Gastrocnemius medialis (tissue), 4 donors: ENCODE data around the gene RARB. TPM values are rescaled to one million over a fixed set of nuclear protein-coding genes. Genes with fewer than 3 reads are reported as not detected.

ENCODE experiments used
- ATAC-seq, 2 donors: fragments of 150-250 bp; one replicate each; pipeline ENCODE4 v1.9.1; 2016
- DNase-seq, 2 donors: peaks; one replicate each; pipeline ENCODE4 v3.0.0-alpha.2; 2019
- H3K27ac ChIP-seq, 4 donors: fragments of 200-600 bp; sonication (generic); 1 replicate in 1 of 4; 2 replicates in 3 of 4; pipeline ENCODE4 v1.5.1; 2016 to 2018; ENCODE audit warnings: mild to moderate bottlenecking in 2 of 4, moderate library complexity in 1 of 4
- H3K27me3 ChIP-seq, 3 donors: fragments of 200-600 bp; sonication (generic) in 2 of 3; 1 replicate in 1 of 3; 2 replicates in 2 of 3; pipeline versions ENCODE4 v1.5.1 to v1.6.0; 2016 to 2019; ENCODE audit warnings: mild to moderate bottlenecking in 1 of 3, moderate library complexity in 1 of 3
- H3K36me3 ChIP-seq, 2 donors: fragments of 200-600 bp; sonication (generic) in 1 of 2; one replicate each; pipeline ENCODE4 v1.5.1; 2017 to 2018
- H3K4me1 ChIP-seq, 2 donors: fragments of 200-600 bp; sonication (generic) in 1 of 2; one replicate each; pipeline ENCODE4 v1.5.1; 2016 to 2017; ENCODE audit warnings: mild to moderate bottlenecking in 2 of 2
- H3K4me3 ChIP-seq, 4 donors: fragments of 200-600 bp; sonication (generic) in 3 of 4; 1 replicate in 1 of 4; 2 replicates in 3 of 4; pipeline ENCODE4 v1.5.1; 2016 to 2019; ENCODE audit warnings: mild to moderate bottlenecking in 2 of 4
- H3K9me3 ChIP-seq, 3 donors: fragments of 200-600 bp; sonication (generic) in 2 of 3; 1 replicate in 1 of 3; 2 replicates in 2 of 3; pipeline ENCODE4 v1.5.1; 2016 to 2019
- POLR2A ChIP-seq, 2 donors: fragments of 450-650 bp; IDR thresholded peaks; one replicate each; pipeline ENCODE4 v1.6.1; 2017; ENCODE audit warnings: antibody characterized with exemption in 2 of 2, mild to moderate bottlenecking in 2 of 2, moderate library complexity in 2 of 2
- in situ Hi-C, 4 donors: fragments of 200-750 bp; cut with MboI; loops; one replicate each; pipeline versions ENCODE4 v1.15.0 to v1.8.0; 2017; ENCODE audit warnings: low sequenced_read_pairs in 4 of 4
- intact Hi-C: fragments of 100-400 bp; cut with DNase I; formaldehyde crosslinking; loops from one replicate; pipeline ENCODE4 v1.15.1; 2023; ENCODE audit warnings: low total_unique reads
- total RNA-seq, 4 donors: library from RNA; depleted of rRNA; stranded (reverse); fragments of >200 nt; gene quantifications; one replicate each; pipeline versions ENCODE4 v1.1.0 to v1.2.3, GENCODE V29; 2016
- TF ChIP-seq, protein P1 (sequence below), 5 experiments: fragments of 450-650 bp in 3 of 5; fragments of 200-600 bp in 2 of 5; sonication (generic) in 2 of 5; IDR thresholded peaks in 4 of 5; conservative IDR thresholded peaks in 1 of 5; 1 replicate in 4 of 5; 2 replicates in 1 of 5; pipeline ENCODE4 v1.5.1; 2016 to 2019; ENCODE audit warnings: antibody characterized with exemption in 5 of 5, mild to moderate bottlenecking in 3 of 5, moderate library complexity in 3 of 5

RARB gene
- total RNA-seq, 4 donors from 2014 or later, result 1.2 to 3.0 (median 1.9) TPM

DNA sequence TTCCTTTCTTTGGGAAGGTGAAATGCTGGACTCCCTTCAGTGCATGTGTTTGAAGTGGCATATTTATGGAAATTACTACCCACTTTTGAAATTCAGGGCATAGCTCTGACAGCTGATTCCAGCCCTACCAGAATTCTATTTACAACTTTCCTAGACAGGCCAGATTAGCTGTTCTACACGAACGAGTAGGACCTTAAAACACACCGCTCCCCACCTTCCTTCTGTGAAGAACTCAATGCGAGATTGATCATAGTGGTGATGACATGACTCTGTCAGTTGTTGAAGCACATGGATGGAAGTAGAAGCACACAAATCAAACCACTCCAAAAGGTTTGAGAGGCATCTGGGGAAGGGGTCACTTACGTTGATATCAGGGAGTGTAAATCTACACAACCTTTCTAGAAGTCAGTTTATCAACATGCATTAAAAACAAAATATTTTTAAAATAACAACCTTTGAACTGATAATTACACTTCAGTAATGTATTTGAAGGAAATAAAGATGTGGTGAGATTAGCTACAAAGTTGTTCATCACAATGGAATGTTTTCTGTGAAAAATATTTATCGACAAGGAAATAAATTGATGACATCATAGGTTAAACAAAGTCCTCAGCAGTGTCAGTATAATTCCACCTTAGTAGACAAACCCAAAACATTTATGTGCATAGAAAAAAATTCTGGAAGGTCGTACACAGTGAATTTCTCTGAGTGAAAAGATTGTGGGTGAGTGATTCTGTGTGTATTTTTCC is 29.8 kb downstream of the RARB start:
- DNase-seq (no peak), ATAC-seq (peak; percentile 54 to 74)
- Histone ChIP-seq H3K4me3 (no peak overlapping the region), H3K27me3 (no peaks in the 10 kb centered on the region), H3K4me1 (peaks cover 44 to 62% of the 10 kb centered on the region in 2 donors), H3K27ac (peak overlapping the region; percentile 47 to 67 (median 52)), H3K9me3 (no peaks in the 10 kb centered on the region), H3K36me3 (no peaks in the 10 kb centered on the region)
- intact Hi-C loops (no loop called here), in situ Hi-C loops (loop anchor here in 2 of 4 donors (25.0 kb wide), 1 partner anchor 329 kb away; the partner anchor contains the start of genes NGLY1 (in 2 of the 2) and OXSM (in 2 of the 2))
- TF ChIP-seq POLR2A (IDR thresholded peaks at IDR 0.05), result no peak
- TF ChIP-seq, protein P1, sequence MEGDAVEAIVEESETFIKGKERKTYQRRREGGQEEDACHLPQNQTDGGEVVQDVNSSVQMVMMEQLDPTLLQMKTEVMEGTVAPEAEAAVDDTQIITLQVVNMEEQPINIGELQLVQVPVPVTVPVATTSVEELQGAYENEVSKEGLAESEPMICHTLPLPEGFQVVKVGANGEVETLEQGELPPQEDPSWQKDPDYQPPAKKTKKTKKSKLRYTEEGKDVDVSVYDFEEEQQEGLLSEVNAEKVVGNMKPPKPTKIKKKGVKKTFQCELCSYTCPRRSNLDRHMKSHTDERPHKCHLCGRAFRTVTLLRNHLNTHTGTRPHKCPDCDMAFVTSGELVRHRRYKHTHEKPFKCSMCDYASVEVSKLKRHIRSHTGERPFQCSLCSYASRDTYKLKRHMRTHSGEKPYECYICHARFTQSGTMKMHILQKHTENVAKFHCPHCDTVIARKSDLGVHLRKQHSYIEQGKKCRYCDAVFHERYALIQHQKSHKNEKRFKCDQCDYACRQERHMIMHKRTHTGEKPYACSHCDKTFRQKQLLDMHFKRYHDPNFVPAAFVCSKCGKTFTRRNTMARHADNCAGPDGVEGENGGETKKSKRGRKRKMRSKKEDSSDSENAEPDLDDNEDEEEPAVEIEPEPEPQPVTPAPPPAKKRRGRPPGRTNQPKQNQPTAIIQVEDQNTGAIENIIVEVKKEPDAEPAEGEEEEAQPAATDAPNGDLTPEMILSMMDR (IDR thresholded peaks at IDR 0.05 in 4 of 5, conservative IDR thresholded peaks at IDR 0.05 in 1 of 5), result no peak

- peaks cover 44 to 61% of the 10 kb centered on the region in 2 donors for H3K4me1 ChIP-seq
- no peaks in the 10 kb centered on the region for H3K27me3 ChIP-seq
- TF ChIP-seq, protein P1 (IDR thresholded peaks at IDR 0.05 in 4 of 5, conservative IDR thresholded peaks at IDR 0.05 in 1 of 5), result no peak
- H3K4me3 ChIP-seq, result no peak overlapping the region
- H3K27ac ChIP-seq, result peak overlapping the region; percentile 3 to 50 (median 29)
- no peaks in the 10 kb centered on the region for H3K9me3 ChIP-seq
- H3K36me3 ChIP-seq, result no peaks in the 10 kb centered on the region
- ATAC-seq (no peak), DNase-seq (no peak)
- intact Hi-C loops, result no loop called here
- in situ Hi-C loops, result loop anchor here in 2 of 4 donors (25.0 kb wide), 1 partner anchor 329 kb away; the partner anchor contains the start of genes NGLY1 (in 2 of the 2) and OXSM (in 2 of the 2)
Measured at GRCh38 chr3:25458420-25458814, 30.4 kb downstream of the RARB start.

DNA sequence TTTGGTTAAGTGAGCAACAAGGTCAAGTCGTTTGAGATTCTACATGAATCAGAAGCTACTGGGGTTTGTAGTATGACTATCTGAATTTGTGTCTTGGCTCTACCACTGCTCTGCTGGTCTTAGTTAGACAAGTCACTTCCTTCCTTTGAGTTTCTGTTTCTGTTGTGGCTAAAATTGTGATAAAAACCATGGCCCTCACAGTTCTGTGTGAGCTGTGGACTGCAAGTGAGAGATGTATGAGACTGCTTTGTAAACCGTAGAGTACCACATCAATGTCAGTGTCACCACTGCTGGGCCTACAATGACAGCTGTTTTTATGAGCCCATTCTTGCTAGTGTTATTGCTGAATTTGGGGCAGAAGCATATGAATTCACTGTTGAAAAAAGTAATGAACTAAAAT is 32.7 kb downstream of the RARB start:
- intact Hi-C loops (no loop called here), in situ Hi-C loops (loop anchor here in 2 of 4 donors (25.0 kb wide), 1 partner anchor 327 kb away; the partner anchor contains the start of genes NGLY1 (in 2 of the 2) and OXSM (in 2 of the 2))
- Histone ChIP-seq H3K27ac (no peak overlapping the region), H3K4me3 (no peak overlapping the region), H3K4me1 (peaks cover 48 to 61% of the 10 kb centered on the region in 2 donors), H3K36me3 (no peaks in the 10 kb centered on the region), H3K27me3 (no peaks in the 10 kb centered on the region), H3K9me3 (no peaks in the 10 kb centered on the region)
- ATAC-seq (no peak), DNase-seq (no peak)
- TF ChIP-seq, protein P1 (IDR thresholded peaks at IDR 0.05 in 4 of 5, conservative IDR thresholded peaks at IDR 0.05 in 1 of 5), result no peak
- TF ChIP-seq POLR2A (IDR thresholded peaks at IDR 0.05), result no peak

DNA sequence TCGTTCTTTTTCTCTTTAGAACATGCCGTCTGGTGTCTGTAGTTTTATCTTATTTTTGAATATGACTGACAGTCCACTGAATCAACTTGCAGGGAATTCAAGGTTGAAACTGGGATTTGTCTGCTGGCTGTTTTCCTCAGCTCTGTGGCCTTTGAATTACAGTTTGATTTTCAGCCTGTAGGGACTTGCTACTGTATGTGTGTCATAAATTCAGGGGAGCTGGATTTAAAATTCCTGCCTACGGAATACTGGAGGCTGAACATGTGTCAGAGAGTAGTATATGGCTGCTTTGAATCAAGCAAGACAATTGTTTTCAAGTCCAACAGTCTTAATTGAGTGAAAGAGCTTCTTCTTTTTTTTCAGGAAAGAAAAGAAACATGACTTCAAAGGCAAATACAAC is 33.9 kb downstream of the RARB start:
- intact Hi-C loops (no loop called here), in situ Hi-C loops (loop anchor here in 2 of 4 donors (25.0 kb wide), 1 partner anchor 325 kb away; the partner anchor contains the start of genes NGLY1 (in 2 of the 2) and OXSM (in 2 of the 2))
- TF ChIP-seq, protein P1 (IDR thresholded peaks at IDR 0.05 in 4 of 5, conservative IDR thresholded peaks at IDR 0.05 in 1 of 5), result no peak
- TF ChIP-seq POLR2A (IDR thresholded peaks at IDR 0.05), result no peak
- Histone ChIP-seq H3K9me3 (no peaks in the 10 kb centered on the region), H3K27me3 (no peaks in the 10 kb centered on the region), H3K4me3 (no peak overlapping the region), H3K4me1 (peaks cover 36 to 57% of the 10 kb centered on the region in 2 donors), H3K36me3 (no peaks in the 10 kb centered on the region), H3K27ac (no peak overlapping the region)
- ATAC-seq (no peak), DNase-seq (no peak)
